ELF-1 (cell line): ENCODE data around the gene CD244.
A peak's percentile ranks its signal among the peaks of the same experiment; 100 is the strongest.

ENCODE experiments used
- DNase-seq: peaks from one replicate; pipeline ENCODE4 v3.0.0-alpha.2; 2016; ENCODE audit warnings: low read depth, low spot score

The CD244 gene

GRCh38 chr1:160846281-160846680 lies 16.4 kb downstream of the CD244 start:
- DNase-seq, result no peak

GRCh38 chr1:160844447-160845232 lies 18.0 kb downstream of the CD244 start:
- DNase-seq, result no peak

GRCh38 chr1:160841079-160841478 lies 21.6 kb downstream of the CD244 start:
- no peak for DNase-seq

GRCh38 chr1:160839746-160840145 lies 22.9 kb downstream of the CD244 start:
- no peak for DNase-seq

GRCh38 chr1:160838888-160839287 lies 23.8 kb downstream of the CD244 start:
- DNase-seq, result no peak

GRCh38 chr1:160837558-160838205 lies 25.0 kb downstream of the CD244 start:
- no peak for DNase-seq

- DNase-seq, result no peak
These were observed 25.6 kb downstream of the CD244 start for GRCh38 chr1:160836981-160837557.

GRCh38 chr1:160836561-160836960 lies 26.1 kb downstream of the CD244 start:
- DNase-seq, result no peak

GRCh38 chr1:160835751-160836150 lies 26.9 kb downstream of the CD244 start:
- DNase-seq, result no peak

- peak; percentile 15 for DNase-seq
These were observed 27.6 kb downstream of the CD244 start for GRCh38 chr1:160834945-160835565.

- DNase-seq, result peak; percentile 92
These were observed 32.1 kb downstream of the CD244 start for GRCh38 chr1:160830321-160831153.

- no peak for DNase-seq
These were observed 32.9 kb downstream of the CD244 start for GRCh38 chr1:160829766-160830165.

- no peak for DNase-seq
These were observed 35.3 kb downstream of the CD244 start for GRCh38 chr1:160827418-160827817.

GRCh38 chr1:160826546-160826945 lies 36.1 kb downstream of the CD244 start:
- DNase-seq, result no peak

GRCh38 chr1:160823296-160823695 lies 39.4 kb downstream of the CD244 start:
- DNase-seq, result no peak

- no peak for DNase-seq
These were observed 41.1 kb downstream of the CD244 start for GRCh38 chr1:160821627-160822026.

- no peak for DNase-seq
These were observed 43.5 kb downstream of the CD244 start for GRCh38 chr1:160819186-160819585.

- peak; percentile 10 for DNase-seq
These were observed 44.3 kb downstream of the CD244 start for GRCh38 chr1:160818207-160818937.

- DNase-seq, result no peak
These were observed 47.8 kb downstream of the CD244 start for GRCh38 chr1:160814856-160815255.

- no peak for DNase-seq
These were observed 48.4 kb downstream of the CD244 start for GRCh38 chr1:160814316-160814715.

GRCh38 chr1:160813215-160813614 lies 49.5 kb downstream of the CD244 start:
- DNase-seq, result no peak
